Gastroesophageal sphincter (tissue), 3 donors: ENCODE data around the gene MITF.

Experiments used
- EP300 ChIP-seq: sonication (generic); formaldehyde crosslinking; IDR thresholded peaks from one replicate; pipeline ENCODE4 v1.6.1; 2017; ENCODE audit warnings: antibody characterized with exemption, mild to moderate bottlenecking
- POLR2A ChIP-seq, 2 donors: fragments of 450-650 bp; IDR thresholded peaks; one replicate each; pipeline ENCODE4 v1.6.1; 2017; ENCODE audit warnings: antibody characterized with exemption in 2 of 2, mild to moderate bottlenecking in 2 of 2, moderate library complexity in 1 of 2
- POLR2AphosphoS5 ChIP-seq: sonication (generic); formaldehyde crosslinking; IDR thresholded peaks from one replicate; pipeline ENCODE4 v1.6.1; 2017; ENCODE audit warnings: antibody characterized with exemption
- TF ChIP-seq, protein P1 (sequence below), 4 experiments: fragments of 200-600 bp in 2 of 4; fragments of 450-650 bp in 2 of 4; sonication (generic) in 1 of 4; IDR thresholded peaks; one replicate each; pipeline ENCODE4 v1.5.1; 2017 to 2019; ENCODE audit warnings: antibody characterized with exemption in 4 of 4, mild to moderate bottlenecking in 2 of 4, moderate library complexity in 2 of 4

GRCh38 chr3:69882560-69882959, 143.3 kb downstream of the MITF start:
- TF ChIP-seq EP300, result no peak
- TF ChIP-seq, protein P1, sequence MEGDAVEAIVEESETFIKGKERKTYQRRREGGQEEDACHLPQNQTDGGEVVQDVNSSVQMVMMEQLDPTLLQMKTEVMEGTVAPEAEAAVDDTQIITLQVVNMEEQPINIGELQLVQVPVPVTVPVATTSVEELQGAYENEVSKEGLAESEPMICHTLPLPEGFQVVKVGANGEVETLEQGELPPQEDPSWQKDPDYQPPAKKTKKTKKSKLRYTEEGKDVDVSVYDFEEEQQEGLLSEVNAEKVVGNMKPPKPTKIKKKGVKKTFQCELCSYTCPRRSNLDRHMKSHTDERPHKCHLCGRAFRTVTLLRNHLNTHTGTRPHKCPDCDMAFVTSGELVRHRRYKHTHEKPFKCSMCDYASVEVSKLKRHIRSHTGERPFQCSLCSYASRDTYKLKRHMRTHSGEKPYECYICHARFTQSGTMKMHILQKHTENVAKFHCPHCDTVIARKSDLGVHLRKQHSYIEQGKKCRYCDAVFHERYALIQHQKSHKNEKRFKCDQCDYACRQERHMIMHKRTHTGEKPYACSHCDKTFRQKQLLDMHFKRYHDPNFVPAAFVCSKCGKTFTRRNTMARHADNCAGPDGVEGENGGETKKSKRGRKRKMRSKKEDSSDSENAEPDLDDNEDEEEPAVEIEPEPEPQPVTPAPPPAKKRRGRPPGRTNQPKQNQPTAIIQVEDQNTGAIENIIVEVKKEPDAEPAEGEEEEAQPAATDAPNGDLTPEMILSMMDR (IDR thresholded peaks at IDR 0.05), result no peak
- no peak for TF ChIP-seq POLR2A (IDR thresholded peaks at IDR 0.05)
- TF ChIP-seq POLR2AphosphoS5, result no peak
